ENCODE data around the gene EEF1AKMT2. TPM values are rescaled to one million over a fixed set of nuclear protein-coding genes. Genes with fewer than 3 reads are reported as not detected.
"Not testable (repeated sequence)": the region's sequence is repeated elsewhere in the genome, so short reads cannot be mapped to it uniquely, and the experiment has no call there.

The EEF1AKMT2 gene
- total RNA-seq, 1 donor from 2014 or later = 41.0 TPM

GRCh38 chr10:124792998-124793352 lies 1.3 kb upstream of the EEF1AKMT2 start:
- peaks cover 7% of the 10 kb centered on the region for H3K36me3 Mint-ChIP-seq
- peaks cover 28% of the 10 kb centered on the region for H3F3A ChIP-seq (ENCODE audit: low read depth)
- H3K27me3 Mint-ChIP-seq (ENCODE audit: insufficient read depth, low read depth) = peaks cover 4% of the 10 kb centered on the region
- H3K27ac ChIP-seq = no peak overlapping the region
- peaks cover 12% of the 10 kb centered on the region for H3K4me1 Mint-ChIP-seq
- H3K27me3 ChIP-seq = no peaks in the 10 kb centered on the region
- peaks cover 4% of the 10 kb centered on the region for H3K4me1 ChIP-seq
- H2AFZ ChIP-seq (replicated peaks) = no peak overlapping the region
- no peaks in the 10 kb centered on the region for H3K9me3 ChIP-seq (ENCODE audit: low read depth)
- TF ChIP-seq EZH2phosphoT487 (IDR thresholded peaks at IDR 0.05) (no peak), EZH2 (IDR thresholded peaks at IDR 0.05) (no peak), CTCF (IDR thresholded peaks at IDR 0.05) (no peak)
- DNase-seq (ENCODE audit: low spot score) = no peak
- no peaks in the 10 kb centered on the region for H4K20me1 ChIP-seq (ENCODE audit: low read depth)
- no peaks in the 10 kb centered on the region for H3K36me3 ChIP-seq
- H3K4me3 Mint-ChIP-seq = peak overlapping the region; percentile 96
- H3K4me3 ChIP-seq = no peak overlapping the region
- H3K4me2 ChIP-seq = peak overlapping the region; percentile 86
- no peak overlapping the region for H3K9ac ChIP-seq
- no peaks in the 10 kb centered on the region for H3K9me3 Mint-ChIP-seq
- H3K27ac Mint-ChIP-seq = peak overlapping the region; percentile 46
- peaks cover 34% of the 10 kb centered on the region for H3K79me2 ChIP-seq (ENCODE audit: low read depth)

GRCh38 chr10:124782900-124783299 lies 8.8 kb downstream of the EEF1AKMT2 start:
- H4K20me1 ChIP-seq (ENCODE audit: low read depth); H3F3A ChIP-seq (ENCODE audit: low read depth); H3K27ac ChIP-seq; DNase-seq (ENCODE audit: low spot score); H3K4me3 ChIP-seq; H2AFZ ChIP-seq (replicated peaks); H3K27me3 ChIP-seq; H3K27ac Mint-ChIP-seq; H3K4me1 Mint-ChIP-seq; H3K9me3 Mint-ChIP-seq; H3K4me1 ChIP-seq; H3K4me3 Mint-ChIP-seq; H3K9me3 ChIP-seq (ENCODE audit: low read depth); H3K9ac ChIP-seq; H3K4me2 ChIP-seq; H3K27me3 Mint-ChIP-seq (ENCODE audit: insufficient read depth, low read depth): not testable (repeated sequence)
- peaks cover 15% of the 10 kb centered on the region for H3K79me2 ChIP-seq (ENCODE audit: low read depth)
- H3K36me3 ChIP-seq = peaks cover 19% of the 10 kb centered on the region
- peaks cover 29% of the 10 kb centered on the region for H3K36me3 Mint-ChIP-seq

- Histone ChIP-seq H3K9me3 (ENCODE audit: low read depth) (no peaks in the 10 kb centered on the region), H2AFZ (replicated peaks) (no peak overlapping the region), H3K79me2 (ENCODE audit: low read depth) (no peaks in the 10 kb centered on the region), H3K36me3 (peaks cover 4% of the 10 kb centered on the region), H3K27me3 (no peaks in the 10 kb centered on the region), H3K4me1 (no peaks in the 10 kb centered on the region), H3F3A (ENCODE audit: low read depth) (peaks cover 1% of the 10 kb centered on the region), H3K27ac (no peak overlapping the region), H3K9ac (no peak overlapping the region), H3K4me2 (no peak overlapping the region), H4K20me1 (ENCODE audit: low read depth) (peaks cover 12% of the 10 kb centered on the region), H3K4me3 (no peak overlapping the region)
- Mint-ChIP-seq H3K4me1 (no peaks in the 10 kb centered on the region), H3K9me3 (peaks cover 7% of the 10 kb centered on the region), H3K27me3 (ENCODE audit: insufficient read depth, low read depth) (no peaks in the 10 kb centered on the region), H3K36me3 (peaks cover 33% of the 10 kb centered on the region), H3K4me3 (no peak overlapping the region), H3K27ac (no peak overlapping the region)
- no peak for DNase-seq (ENCODE audit: low spot score)
- TF ChIP-seq EZH2phosphoT487 (IDR thresholded peaks at IDR 0.05) (no peak), EZH2 (IDR thresholded peaks at IDR 0.05) (no peak), CTCF (IDR thresholded peaks at IDR 0.05) (no peak)
These were observed 22.9 kb downstream of the EEF1AKMT2 start for GRCh38 chr10:124768791-124769190.

GRCh38 chr10:124765256-124765655 lies 26.4 kb downstream of the EEF1AKMT2 start:
- no peak overlapping the region for H3K9ac ChIP-seq
- H3K4me2 ChIP-seq = no peak overlapping the region
- no peaks in the 10 kb centered on the region for H3K27me3 Mint-ChIP-seq (ENCODE audit: insufficient read depth, low read depth)
- H3K36me3 ChIP-seq = peaks cover 15% of the 10 kb centered on the region
- H3K27ac Mint-ChIP-seq = no peak overlapping the region
- peaks cover 12% of the 10 kb centered on the region for H4K20me1 ChIP-seq (ENCODE audit: low read depth)
- H3K4me3 ChIP-seq = no peak overlapping the region
- no peaks in the 10 kb centered on the region for H3K27me3 ChIP-seq
- H3K4me1 ChIP-seq = no peaks in the 10 kb centered on the region
- no peak overlapping the region for H3K4me3 Mint-ChIP-seq
- H3K9me3 Mint-ChIP-seq = no peaks in the 10 kb centered on the region
- H3K36me3 Mint-ChIP-seq = peaks cover 15% of the 10 kb centered on the region
- H3K9me3 ChIP-seq (ENCODE audit: low read depth) = no peaks in the 10 kb centered on the region
- TF ChIP-seq EZH2 (IDR thresholded peaks at IDR 0.05) (no peak), CTCF (IDR thresholded peaks at IDR 0.05) (no peak), EZH2phosphoT487 (IDR thresholded peaks at IDR 0.05) (no peak)
- H3K79me2 ChIP-seq (ENCODE audit: low read depth) = no peaks in the 10 kb centered on the region
- H3K27ac ChIP-seq = no peak overlapping the region
- H3K4me1 Mint-ChIP-seq = no peaks in the 10 kb centered on the region
- H3F3A ChIP-seq (ENCODE audit: low read depth) = peaks cover 4% of the 10 kb centered on the region
- DNase-seq (ENCODE audit: low spot score) = no peak
- no peak overlapping the region for H2AFZ ChIP-seq (replicated peaks)

Data from neural progenitor cell (in vitro differentiated cells).